ENCODE measurements around the gene LAP3. TPM values are rescaled to one million over a fixed set of nuclear protein-coding genes. Genes with fewer than 3 reads are reported as not detected.
"Not testable (repeated sequence)": the region's sequence is repeated elsewhere in the genome, so short reads cannot be mapped to it uniquely, and the experiment has no call there.

Gene LAP3
- polyA plus RNA-seq, result 47.6 TPM

DNA sequence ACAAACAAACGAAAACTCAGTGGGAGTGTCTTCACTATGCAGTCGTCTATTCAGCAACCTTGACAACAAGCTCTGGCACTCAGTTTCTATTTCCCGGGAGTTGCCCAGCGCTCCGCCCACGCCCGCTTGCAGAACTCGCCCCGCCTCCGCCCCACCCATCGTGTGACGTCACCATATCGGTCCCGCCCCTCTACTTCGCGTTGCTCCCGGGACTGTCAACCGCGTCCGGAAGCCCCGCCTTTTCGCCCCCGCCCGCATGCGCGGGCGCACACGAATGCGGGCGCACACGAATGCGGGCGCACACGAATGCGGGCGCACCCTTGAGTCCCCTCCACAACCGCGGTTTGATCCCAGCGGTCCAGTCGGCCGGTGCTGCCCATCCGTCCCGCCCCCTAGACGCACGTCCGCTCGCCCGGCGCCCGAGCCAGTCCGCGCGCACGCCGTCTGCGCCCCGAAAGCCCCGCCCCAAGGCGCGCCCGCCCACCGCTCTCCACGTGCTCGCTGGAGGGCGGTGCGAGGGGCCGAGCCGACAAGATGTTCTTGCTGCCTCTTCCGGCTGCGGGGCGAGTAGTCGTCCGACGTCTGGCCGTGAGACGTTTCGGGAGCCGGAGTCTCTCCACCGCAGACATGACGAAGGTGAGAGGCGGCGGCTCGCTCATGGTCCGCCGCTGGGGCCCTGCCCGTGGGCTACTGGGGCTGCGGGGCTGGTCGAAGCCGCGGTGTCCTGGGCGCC is at the start of gene LAP3:
Gene LAP3 (plus strand): TSS at position 267 of the 733 bp plus-strand sequence. CDS start 268 bp downstream, at position 535.
- H3K4me3 Mint-ChIP-seq, result peak within 1 kb of the TSS; percentile 87 to 97 (median 92)
- peak within 1 kb of the TSS; percentile 92 to 97 (median 93) for H3K27ac Mint-ChIP-seq
- no peaks in the 10 kb centered on the region for H3K36me3 Mint-ChIP-seq
- H3K9me3 Mint-ChIP-seq, result no peaks in the 10 kb centered on the region
- H3K27me3 Mint-ChIP-seq, result no peaks in the 10 kb centered on the region
- H3K4me1 Mint-ChIP-seq, result peaks cover 13 to 20% (median 17%) of the 10 kb centered on the region in 3 donors

GRCh38 chr4:17528551-17529165 is 48.3 kb upstream of the LAP3 start:
- Mint-ChIP-seq H3K4me1 (no peaks in the 10 kb centered on the region), H3K4me3 (no peak overlapping the region), H3K36me3 (peaks cover 4% of the 10 kb centered on the region), H3K27me3 (peaks cover 14% of the 10 kb centered on the region), H3K9me3 (peaks cover 0 to 2% (median 0%) of the 10 kb centered on the region in 3 donors), H3K27ac (no peak overlapping the region)

GRCh38 chr4:17531538-17532285 is 45.3 kb upstream of the LAP3 start:
- H3K9me3 Mint-ChIP-seq, result peaks cover 0 to 2% (median 0%) of the 10 kb centered on the region in 3 donors
- peaks cover 0 to 2% (median 0%) of the 10 kb centered on the region in 3 donors for H3K4me1 Mint-ChIP-seq
- H3K27me3 Mint-ChIP-seq, result peaks cover 13% of the 10 kb centered on the region
- no peak overlapping the region for H3K27ac Mint-ChIP-seq
- peaks cover 4% of the 10 kb centered on the region for H3K36me3 Mint-ChIP-seq
- H3K4me3 Mint-ChIP-seq, result no peak overlapping the region

DNA sequence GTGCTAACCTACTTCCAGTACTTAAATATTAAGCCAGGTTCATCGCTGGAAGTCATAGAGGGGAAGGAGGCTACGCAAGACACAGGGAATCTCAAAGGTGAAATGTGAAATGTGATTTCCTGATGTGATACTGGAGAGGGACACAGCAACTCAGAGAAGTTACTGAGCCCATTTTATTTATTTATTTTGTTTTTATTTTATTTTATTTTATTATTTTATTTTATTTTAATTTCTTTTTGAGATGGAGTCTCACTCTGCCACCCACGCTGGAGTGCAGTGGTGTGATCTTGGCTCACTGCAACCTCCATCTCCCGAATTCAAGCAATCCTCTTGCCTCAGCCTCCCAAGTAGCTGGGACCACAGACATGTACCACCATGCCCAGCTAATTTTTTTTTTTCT is 42.3 kb upstream of the LAP3 start:
- Mint-ChIP-seq H3K9me3 (peaks cover 0 to 2% (median 0%) of the 10 kb centered on the region in 3 donors), H3K36me3 (no peaks in the 10 kb centered on the region)

GRCh38 chr4:17535242-17535641 is 41.8 kb upstream of the LAP3 start:
- no peak overlapping the region for H3K27ac Mint-ChIP-seq
- H3K36me3 Mint-ChIP-seq, result no peaks in the 10 kb centered on the region
- peaks cover 0 to 2% (median 0%) of the 10 kb centered on the region in 3 donors for H3K9me3 Mint-ChIP-seq
- H3K4me1 Mint-ChIP-seq, result peaks cover 0 to 2% (median 0%) of the 10 kb centered on the region in 3 donors
- peaks cover 7% of the 10 kb centered on the region for H3K27me3 Mint-ChIP-seq
- no peak overlapping the region for H3K4me3 Mint-ChIP-seq

More for the DNA sequence above, 42.3 kb upstream of the LAP3 start:
- Mint-ChIP-seq H3K27me3 (peaks cover 7% of the 10 kb centered on the region), H3K27ac (no peak overlapping the region), H3K4me1 (peaks cover 0 to 2% (median 0%) of the 10 kb centered on the region in 3 donors), H3K4me3 (no peak overlapping the region)

DNA sequence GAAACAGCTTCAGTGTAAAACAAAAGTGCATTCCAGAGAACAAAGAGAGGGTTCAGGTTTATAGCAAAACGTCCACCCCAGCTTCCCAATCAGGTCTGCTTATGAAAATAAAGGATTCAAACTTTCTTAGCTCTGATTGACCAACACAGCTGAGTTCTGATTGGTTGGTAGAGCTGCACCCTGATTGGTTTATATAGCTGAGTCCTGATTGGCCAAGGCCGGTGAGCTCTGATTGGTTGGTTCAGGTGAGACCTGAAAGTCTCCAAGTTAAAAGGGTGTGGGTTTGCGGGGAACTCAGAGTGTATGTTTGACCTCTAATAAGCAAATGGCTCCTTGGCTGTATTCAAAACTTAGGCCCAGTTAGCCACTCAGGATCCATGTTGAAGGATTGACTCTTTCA is 41.1 kb upstream of the LAP3 start:
- Mint-ChIP-seq H3K36me3 (no peaks in the 10 kb centered on the region), H3K27me3 (peaks cover 7% of the 10 kb centered on the region), H3K27ac (no peak overlapping the region), H3K4me1 (peaks cover 0 to 2% (median 0%) of the 10 kb centered on the region in 3 donors), H3K9me3 (peaks cover 0 to 2% (median 0%) of the 10 kb centered on the region in 3 donors), H3K4me3 (no peak overlapping the region)

DNA sequence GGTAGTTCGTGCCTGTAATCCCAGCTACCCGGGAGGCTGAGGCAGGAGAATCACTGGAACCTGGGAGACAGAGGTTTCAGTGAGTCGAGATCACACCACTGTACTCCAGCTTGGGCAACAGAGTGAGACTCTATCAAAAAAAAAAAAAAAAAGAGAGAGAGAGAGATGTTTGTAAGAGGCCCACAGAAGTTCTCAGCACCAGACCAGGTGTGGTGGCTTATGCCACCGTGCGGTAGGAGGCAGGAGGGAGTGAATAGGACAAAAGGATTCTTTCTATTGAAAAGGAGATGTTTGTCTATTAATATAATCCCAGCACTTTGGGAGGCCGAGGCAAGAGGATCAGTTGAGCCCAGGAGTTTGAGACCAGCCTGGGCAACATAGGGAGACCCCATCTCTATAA is 39.9 kb upstream of the LAP3 start:
- not testable (repeated sequence) for H3K36me3 Mint-ChIP-seq, H3K9me3 Mint-ChIP-seq, H3K4me3 Mint-ChIP-seq, H3K4me1 Mint-ChIP-seq, H3K27me3 Mint-ChIP-seq, H3K27ac Mint-ChIP-seq

DNA sequence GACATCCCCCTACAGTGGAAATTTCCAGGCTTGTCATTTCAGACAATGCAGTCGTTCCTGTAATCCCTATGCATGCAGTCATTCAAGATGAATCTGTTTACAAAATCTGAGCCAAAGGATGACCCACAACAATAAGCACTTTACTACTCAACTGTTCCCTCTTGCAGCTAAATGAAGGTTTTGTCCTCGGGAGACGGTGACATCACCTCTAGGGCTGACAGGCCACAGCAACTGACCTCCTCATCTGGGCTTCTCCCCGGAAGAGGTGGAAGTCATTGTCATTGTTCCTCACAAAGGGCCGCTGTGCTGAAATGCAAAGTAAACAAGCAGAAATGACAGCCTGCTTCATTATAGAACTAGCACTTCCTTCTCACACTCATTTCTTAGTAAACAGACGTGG is 32.8 kb upstream of the LAP3 start:
- H3K9me3 Mint-ChIP-seq, result no peaks in the 10 kb centered on the region
- no peak overlapping the region for H3K4me3 Mint-ChIP-seq
- H3K27ac Mint-ChIP-seq, result no peak overlapping the region
- no peaks in the 10 kb centered on the region for H3K36me3 Mint-ChIP-seq
- H3K4me1 Mint-ChIP-seq, result no peaks in the 10 kb centered on the region
- peaks cover 6% of the 10 kb centered on the region for H3K27me3 Mint-ChIP-seq

- Mint-ChIP-seq H3K27ac (no peak overlapping the region), H3K36me3 (no peaks in the 10 kb centered on the region), H3K4me1 (no peaks in the 10 kb centered on the region), H3K4me3 (no peak overlapping the region), H3K27me3 (peaks cover 6% of the 10 kb centered on the region), H3K9me3 (no peaks in the 10 kb centered on the region)
These were observed 32.2 kb upstream of the LAP3 start for GRCh38 chr4:17544831-17545234.

DNA sequence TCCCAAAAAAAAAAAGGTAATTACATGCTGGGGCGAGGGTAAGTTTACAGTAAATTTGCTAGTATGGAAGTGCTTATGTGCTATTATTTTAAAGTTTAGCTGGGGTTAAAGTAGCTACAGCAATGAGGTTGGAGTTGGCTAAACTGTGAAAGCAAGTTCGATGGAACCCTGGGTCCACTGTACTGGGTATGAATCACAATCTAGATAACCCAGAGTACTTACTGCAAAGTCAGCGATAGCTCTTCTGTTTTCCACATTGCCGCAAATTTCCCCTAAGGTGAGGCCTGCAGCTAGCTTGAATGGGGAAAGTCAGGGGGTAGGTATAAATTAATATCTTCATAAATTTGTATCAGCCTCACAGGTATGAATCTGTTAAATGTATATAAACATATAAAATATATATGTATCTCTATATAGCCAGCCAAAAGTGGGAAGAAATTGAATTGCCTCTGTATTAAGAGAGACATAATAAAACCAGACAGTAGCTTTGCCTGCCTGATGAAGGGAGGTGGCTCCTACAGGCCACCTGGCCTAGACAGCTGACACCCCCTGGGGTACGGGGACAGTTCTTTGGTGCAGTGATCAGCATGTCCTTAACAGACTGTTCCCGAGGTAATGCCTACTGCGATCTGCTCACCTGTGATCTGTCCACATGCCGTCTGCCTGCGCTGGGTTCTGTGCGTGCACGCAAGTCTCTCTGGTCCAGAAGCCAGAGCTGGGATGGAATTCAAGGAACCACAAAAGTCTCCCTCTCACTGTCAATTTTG is 31.4 kb upstream of the LAP3 start:
- no peak overlapping the region for H3K4me3 Mint-ChIP-seq
- H3K9me3 Mint-ChIP-seq, result no peaks in the 10 kb centered on the region
- H3K27ac Mint-ChIP-seq, result no peak overlapping the region
- no peaks in the 10 kb centered on the region for H3K4me1 Mint-ChIP-seq
- peaks cover 10% of the 10 kb centered on the region for H3K27me3 Mint-ChIP-seq
- no peaks in the 10 kb centered on the region for H3K36me3 Mint-ChIP-seq

- Mint-ChIP-seq H3K27ac (no peak overlapping the region), H3K27me3 (peaks cover 11% of the 10 kb centered on the region), H3K4me1 (no peaks in the 10 kb centered on the region), H3K4me3 (no peak overlapping the region), H3K9me3 (no peaks in the 10 kb centered on the region), H3K36me3 (no peaks in the 10 kb centered on the region)
These were observed 30.8 kb upstream of the LAP3 start for GRCh38 chr4:17546222-17546621.

DNA sequence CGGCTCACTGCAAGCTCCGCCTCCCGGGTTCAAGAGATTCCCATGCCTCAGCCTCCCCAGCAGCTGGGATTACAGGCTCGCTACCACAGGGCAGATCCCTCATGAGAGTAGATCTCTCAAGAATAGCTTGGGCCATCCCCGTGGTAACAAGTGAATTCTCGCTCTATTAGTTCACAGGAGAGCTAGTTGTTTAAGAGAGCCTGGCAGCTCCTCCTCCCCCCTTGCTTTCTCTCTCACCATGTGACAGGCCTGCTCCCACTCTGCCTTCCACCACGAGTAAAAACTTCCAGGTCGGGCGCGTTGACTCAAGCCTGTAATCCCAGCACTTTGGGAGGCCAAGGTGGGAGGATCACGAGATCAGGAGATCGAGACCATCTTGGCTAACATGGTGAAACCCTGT is 30.3 kb upstream of the LAP3 start:
- Mint-ChIP-seq H3K27ac (no peak overlapping the region), H3K4me3 (no peak overlapping the region), H3K27me3 (peaks cover 15% of the 10 kb centered on the region), H3K36me3 (no peaks in the 10 kb centered on the region), H3K4me1 (no peaks in the 10 kb centered on the region), H3K9me3 (no peaks in the 10 kb centered on the region)

DNA sequence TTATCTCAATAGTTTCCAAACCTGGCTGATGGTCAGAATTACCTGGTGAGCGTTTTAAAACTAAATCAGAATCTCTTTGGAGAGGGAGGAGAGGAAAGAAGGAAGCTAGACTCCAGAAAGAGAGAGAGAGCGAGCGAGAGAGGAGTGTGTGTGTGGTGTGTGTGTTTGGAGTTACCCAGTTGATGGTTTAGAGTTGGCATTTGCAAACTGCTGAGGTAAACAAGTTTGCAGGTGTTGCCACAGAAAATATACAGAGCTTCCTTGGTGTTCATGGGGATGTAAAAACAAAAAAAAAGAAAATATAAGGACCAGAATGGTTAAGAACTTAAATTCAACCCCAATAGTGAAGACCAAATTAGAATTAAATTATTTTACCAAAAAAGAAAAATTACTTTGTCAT is 26.4 kb upstream of the LAP3 start:
- Mint-ChIP-seq H3K36me3 (peaks cover 4% of the 10 kb centered on the region), H3K27me3 (peaks cover 10% of the 10 kb centered on the region), H3K27ac (no peak overlapping the region), H3K4me1 (no peaks in the 10 kb centered on the region), H3K9me3 (no peaks in the 10 kb centered on the region), H3K4me3 (no peak overlapping the region)

- Mint-ChIP-seq H3K27me3 (peaks cover 10% of the 10 kb centered on the region), H3K36me3 (peaks cover 4% of the 10 kb centered on the region), H3K9me3 (no peaks in the 10 kb centered on the region), H3K27ac (no peak overlapping the region), H3K4me1 (no peaks in the 10 kb centered on the region), H3K4me3 (peak overlapping the region in 1 of 4 donors; percentile 1)
These were observed 24.6 kb upstream of the LAP3 start for GRCh38 chr4:17552427-17552826.

DNA sequence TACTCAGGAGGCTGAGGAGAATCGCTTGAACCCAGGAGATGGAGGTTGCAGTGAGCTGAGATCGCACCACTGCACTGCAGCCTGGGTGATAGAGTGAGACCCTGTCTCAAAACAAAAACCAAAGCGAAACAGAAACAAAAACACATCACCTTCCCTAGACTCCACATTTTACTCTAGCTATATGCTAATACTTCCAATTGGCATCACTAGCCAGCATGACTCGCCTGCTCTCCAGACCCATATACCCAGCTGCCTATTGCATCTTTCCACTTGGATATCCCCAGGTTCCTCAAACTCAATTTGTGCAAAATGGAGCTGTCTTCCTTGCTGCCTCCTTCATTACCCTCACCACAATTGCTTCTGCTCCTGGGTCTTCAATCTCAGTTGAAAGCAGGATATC is 22.4 kb upstream of the LAP3 start:
- Mint-ChIP-seq H3K27ac (no peak overlapping the region), H3K4me1 (no peaks in the 10 kb centered on the region), H3K4me3 (no peak overlapping the region), H3K27me3 (peaks cover 10% of the 10 kb centered on the region), H3K36me3 (peaks cover 4% of the 10 kb centered on the region), H3K9me3 (no peaks in the 10 kb centered on the region)

Data from IgD-negative memory B cell (primary cell).